Measurements from ENCODE around the gene OR7D2. TPM values are rescaled to one million over a fixed set of nuclear protein-coding genes. Genes with fewer than 3 reads are reported as not detected.
"Not testable (repeated sequence)": the region's sequence is repeated elsewhere in the genome, so short reads cannot be mapped to it uniquely, and the experiment has no call there.

OR7D2 gene
- total RNA-seq, 1 donor from 2014 or later: 0.44 TPM

DNA sequence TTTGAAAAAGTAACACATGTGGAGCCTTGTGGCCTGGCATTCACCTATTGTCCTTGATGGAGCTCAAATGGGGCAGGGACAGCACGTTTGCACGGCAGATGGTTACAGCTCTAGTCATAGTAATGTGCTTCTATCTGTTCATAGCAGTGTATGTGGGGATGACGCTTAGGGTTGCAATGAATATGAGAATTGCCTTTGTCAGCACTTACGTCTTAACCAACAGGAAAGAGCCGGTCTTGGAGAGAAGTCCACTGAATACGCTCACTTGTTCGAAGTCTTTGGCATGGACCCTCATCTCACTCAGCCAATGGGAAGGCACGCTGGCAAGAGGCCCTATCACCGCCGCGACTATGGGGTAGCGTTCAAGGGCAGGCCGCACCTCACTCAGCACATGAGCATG lies 18.9 kb upstream of the OR7D2 start:
- Mint-ChIP-seq H3K36me3 (ENCODE audit: low read depth) (peaks cover 93% of the 10 kb centered on the region), H3K4me1 (ENCODE audit: low read depth) (no peaks in the 10 kb centered on the region), H3K27ac (no peak overlapping the region), H3K4me3 (no peak overlapping the region), H3K9me3 (peaks cover 62% of the 10 kb centered on the region), H3K27me3 (ENCODE audit: insufficient read depth) (no peaks in the 10 kb centered on the region)
- intact Hi-C loops (cut with micrococcal nuclease): no loop called here
- DNase-seq (ENCODE audit: low spot score): no peak

GRCh38 chr19:9161427-9161826 lies 17.4 kb upstream of the OR7D2 start:
- intact Hi-C loops (cut with micrococcal nuclease): no loop called here
- H3K4me3 Mint-ChIP-seq: no peak overlapping the region
- peaks cover 86% of the 10 kb centered on the region for H3K36me3 Mint-ChIP-seq (ENCODE audit: low read depth)
- no peaks in the 10 kb centered on the region for H3K4me1 Mint-ChIP-seq (ENCODE audit: low read depth)
- no peaks in the 10 kb centered on the region for H3K27me3 Mint-ChIP-seq (ENCODE audit: insufficient read depth)
- H3K27ac Mint-ChIP-seq: no peak overlapping the region
- no peak for DNase-seq (ENCODE audit: low spot score)
- H3K9me3 Mint-ChIP-seq: peaks cover 50% of the 10 kb centered on the region

GRCh38 chr19:9165261-9165660 lies 13.5 kb upstream of the OR7D2 start:
- Mint-ChIP-seq H3K4me3 (no peak overlapping the region), H3K9me3 (peaks cover 37% of the 10 kb centered on the region), H3K36me3 (ENCODE audit: low read depth) (peaks cover 53% of the 10 kb centered on the region), H3K27me3 (ENCODE audit: insufficient read depth) (no peaks in the 10 kb centered on the region), H3K4me1 (ENCODE audit: low read depth) (no peaks in the 10 kb centered on the region), H3K27ac (no peak overlapping the region)
- intact Hi-C loops (cut with micrococcal nuclease): no loop called here
- no peak for DNase-seq (ENCODE audit: low spot score)

- intact Hi-C loops (cut with micrococcal nuclease): no loop called here
- DNase-seq (ENCODE audit: low spot score): no peak
- no peaks in the 10 kb centered on the region for H3K27me3 Mint-ChIP-seq (ENCODE audit: insufficient read depth)
These were observed 11.9 kb upstream of the OR7D2 start for GRCh38 chr19:9166846-9167245.

DNA sequence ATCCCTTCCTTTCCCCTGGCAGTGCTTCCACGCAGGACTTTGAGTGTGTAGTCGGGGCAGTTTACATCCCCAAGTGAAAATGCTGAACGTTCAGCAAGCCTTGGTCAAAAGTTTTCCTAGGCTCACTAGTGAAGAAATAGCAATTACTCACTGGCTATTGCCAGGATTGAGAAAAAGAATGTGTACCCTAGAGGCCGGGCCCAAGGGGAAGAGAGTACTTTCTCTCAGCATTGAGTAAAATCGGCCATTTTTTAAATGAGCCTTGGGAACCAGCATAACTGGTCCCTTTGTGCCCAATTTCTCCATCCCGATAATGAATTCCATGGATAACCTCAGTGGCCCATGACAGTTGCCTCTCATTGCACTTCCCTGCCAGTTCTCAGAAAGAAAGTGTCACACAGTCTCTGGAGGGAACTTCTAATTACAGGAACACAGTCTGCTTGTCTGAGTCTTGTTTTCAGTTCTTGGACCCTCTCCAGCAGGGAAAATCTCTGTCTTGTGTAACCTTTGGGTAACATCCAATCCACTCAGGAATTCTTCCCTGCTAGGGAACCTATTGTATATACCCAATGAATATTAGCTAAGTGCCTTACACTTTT lies 7.3 kb upstream of the OR7D2 start:
- Mint-ChIP-seq H3K27ac (no peak overlapping the region), H3K36me3 (ENCODE audit: low read depth) (peaks cover 12% of the 10 kb centered on the region), H3K27me3 (ENCODE audit: insufficient read depth) (no peaks in the 10 kb centered on the region), H3K4me1 (ENCODE audit: low read depth) (no peaks in the 10 kb centered on the region), H3K9me3 (peaks cover 8% of the 10 kb centered on the region), H3K4me3 (no peak overlapping the region)
- no peak for DNase-seq (ENCODE audit: low spot score)
- intact Hi-C loops (cut with micrococcal nuclease): no loop called here

More at GRCh38 chr19:9166846-9167245, 11.9 kb upstream of the OR7D2 start:
- no peak overlapping the region for H3K27ac Mint-ChIP-seq
- H3K9me3 Mint-ChIP-seq: peaks cover 21% of the 10 kb centered on the region
- H3K36me3 Mint-ChIP-seq (ENCODE audit: low read depth): peaks cover 37% of the 10 kb centered on the region
- no peak overlapping the region for H3K4me3 Mint-ChIP-seq
- no peaks in the 10 kb centered on the region for H3K4me1 Mint-ChIP-seq (ENCODE audit: low read depth)

DNA sequence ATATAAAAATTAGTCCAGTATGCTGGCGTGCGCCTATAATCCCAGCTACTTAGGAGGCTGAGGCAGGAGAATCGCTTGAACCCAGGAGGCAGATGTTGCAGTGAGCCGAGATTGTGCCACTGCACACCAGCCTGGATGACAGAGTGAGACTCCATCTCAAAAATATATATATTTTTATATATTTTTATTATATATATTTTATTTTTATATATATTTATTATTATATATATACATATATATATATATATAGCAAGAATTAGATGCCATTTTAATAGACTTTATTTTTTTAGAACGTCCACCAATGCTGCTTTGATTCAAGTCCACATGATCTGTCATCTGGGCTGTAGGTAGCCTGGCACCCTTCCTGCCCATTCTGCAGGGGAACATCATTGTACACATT lies 3.5 kb upstream of the OR7D2 start:
- Mint-ChIP-seq H3K9me3 (peaks cover 15% of the 10 kb centered on the region), H3K4me1 (ENCODE audit: low read depth) (no peaks in the 10 kb centered on the region), H3K27me3 (ENCODE audit: insufficient read depth) (no peaks in the 10 kb centered on the region), H3K36me3 (ENCODE audit: low read depth) (peaks cover 8% of the 10 kb centered on the region), H3K4me3 (no peak overlapping the region), H3K27ac (no peak overlapping the region)
- DNase-seq (ENCODE audit: low spot score): no peak
- intact Hi-C loops (cut with micrococcal nuclease): no loop called here

DNA sequence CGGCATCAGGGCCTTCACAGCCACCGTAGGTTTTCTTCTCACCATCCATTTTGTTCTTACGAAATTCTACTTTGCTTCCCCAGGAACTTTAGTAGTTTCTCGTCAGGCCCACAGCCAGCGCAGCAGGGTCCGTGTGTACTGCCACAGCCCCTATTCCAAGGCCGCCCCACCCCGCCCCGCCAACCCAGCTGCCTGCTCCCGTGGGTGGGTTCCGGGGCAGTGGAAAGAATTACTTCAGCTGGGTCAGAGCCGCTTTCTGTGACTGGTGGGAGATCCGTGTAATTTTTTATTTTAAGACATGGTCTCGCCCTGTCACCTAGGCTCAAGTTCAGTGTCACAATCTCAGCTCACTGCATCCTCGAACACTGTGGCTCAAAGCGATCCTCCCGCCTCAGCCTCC lies 4.2 kb downstream of the OR7D2 start:
- Mint-ChIP-seq H3K4me1 (ENCODE audit: low read depth) (no peaks in the 10 kb centered on the region), H3K36me3 (ENCODE audit: low read depth) (peaks cover 3% of the 10 kb centered on the region), H3K9me3 (peaks cover 19% of the 10 kb centered on the region), H3K27ac (no peak overlapping the region), H3K27me3 (ENCODE audit: insufficient read depth) (no peaks in the 10 kb centered on the region), H3K4me3 (no peak overlapping the region)
- intact Hi-C loops (cut with micrococcal nuclease): no loop called here
- DNase-seq (ENCODE audit: low spot score): no peak

- H3K9me3 Mint-ChIP-seq: peaks cover 50% of the 10 kb centered on the region
These were observed 8.4 kb downstream of the OR7D2 start for GRCh38 chr19:9187191-9187590.

DNA sequence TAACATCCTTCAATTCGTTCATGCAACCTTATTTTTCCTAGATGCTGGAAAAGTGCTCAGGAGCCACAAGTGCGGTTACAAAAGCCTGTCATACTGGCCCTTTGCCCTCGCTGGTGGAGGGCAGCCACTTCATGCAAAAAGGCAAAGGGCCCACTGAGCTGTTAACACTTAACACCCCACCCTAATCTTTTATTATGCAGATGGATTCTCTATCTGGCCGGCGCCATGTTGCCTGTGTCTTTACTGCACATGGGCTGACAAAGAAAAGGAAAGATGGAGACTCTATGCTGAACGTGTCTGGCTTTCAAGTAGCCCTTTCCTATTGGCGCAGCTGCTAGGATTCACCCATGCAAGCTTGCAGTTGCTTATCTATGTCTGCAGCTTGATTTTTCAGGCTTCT lies 10.8 kb downstream of the OR7D2 start:
- intact Hi-C loops (cut with micrococcal nuclease): no loop called here
- Mint-ChIP-seq H3K4me1 (ENCODE audit: low read depth) (no peaks in the 10 kb centered on the region), H3K27me3 (ENCODE audit: insufficient read depth) (no peaks in the 10 kb centered on the region), H3K27ac (no peak overlapping the region), H3K9me3 (peaks cover 63% of the 10 kb centered on the region), H3K4me3 (no peak overlapping the region), H3K36me3 (ENCODE audit: low read depth) (peaks cover 2% of the 10 kb centered on the region)
- no peak for DNase-seq (ENCODE audit: low spot score)

More at GRCh38 chr19:9187191-9187590, 8.4 kb downstream of the OR7D2 start:
- no peaks in the 10 kb centered on the region for H3K4me1 Mint-ChIP-seq (ENCODE audit: low read depth)
- intact Hi-C loops (cut with micrococcal nuclease): no loop called here
- no peaks in the 10 kb centered on the region for H3K27me3 Mint-ChIP-seq (ENCODE audit: insufficient read depth)
- no peak overlapping the region for H3K4me3 Mint-ChIP-seq
- no peak for DNase-seq (ENCODE audit: low spot score)
- peaks cover 2% of the 10 kb centered on the region for H3K36me3 Mint-ChIP-seq (ENCODE audit: low read depth)
- H3K27ac Mint-ChIP-seq: no peak overlapping the region

- H3K27ac Mint-ChIP-seq; H3K36me3 Mint-ChIP-seq (ENCODE audit: low read depth); H3K4me3 Mint-ChIP-seq; intact Hi-C loops (cut with micrococcal nuclease); H3K4me1 Mint-ChIP-seq (ENCODE audit: low read depth); DNase-seq (ENCODE audit: low spot score); H3K27me3 Mint-ChIP-seq (ENCODE audit: insufficient read depth): not testable (repeated sequence)
- H3K9me3 Mint-ChIP-seq: peaks cover 16% of the 10 kb centered on the region
These were observed 19.3 kb downstream of the OR7D2 start for GRCh38 chr19:9198044-9198443.

- peak; percentile 52 for DNase-seq (ENCODE audit: low spot score)
- Mint-ChIP-seq H3K27ac (no peak overlapping the region), H3K4me1 (ENCODE audit: low read depth) (peaks cover 6% of the 10 kb centered on the region), H3K4me3 (peak overlapping the region; percentile 37), H3K27me3 (ENCODE audit: insufficient read depth) (no peaks in the 10 kb centered on the region), H3K9me3 (peaks cover 4% of the 10 kb centered on the region), H3K36me3 (ENCODE audit: low read depth) (no peaks in the 10 kb centered on the region)
- intact Hi-C loops (cut with micrococcal nuclease): loop anchor here (1.0 to 10.0 kb wide), 6 partner anchors 69 to 591 kb away; partner anchors contain the start of gene ZNF561
These were observed 26.8 kb downstream of the OR7D2 start for GRCh38 chr19:9205501-9206113.

DNA sequence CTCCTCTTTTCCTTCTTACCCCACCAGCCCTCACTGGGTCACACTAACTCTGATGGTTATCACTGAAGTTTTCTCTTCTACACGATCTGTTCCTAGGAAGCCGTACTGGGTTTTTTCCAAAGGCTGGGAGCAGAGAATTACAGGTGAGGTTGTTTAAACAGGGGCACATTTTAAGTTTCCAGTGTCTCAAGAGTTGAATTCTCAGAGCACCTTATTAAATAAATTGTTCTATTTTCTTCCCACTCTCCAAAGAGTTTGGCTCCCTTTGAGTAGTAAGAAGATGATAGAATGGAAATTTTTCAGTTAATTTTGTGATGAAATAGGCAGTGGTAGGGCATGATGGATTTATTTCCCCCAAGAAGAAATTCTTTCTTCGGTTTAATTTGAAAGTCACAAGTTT lies 40.7 kb downstream of the OR7D2 start, which contains the start of gene OR7D4:
TSS of gene OR7D4 (minus strand) at position 101 of the 400 bp plus-strand sequence. CDS start 4,752 bp downstream, outside the sequence.
- no peak within 1 kb of the TSS for H3K4me3 Mint-ChIP-seq
- H3K36me3 Mint-ChIP-seq (ENCODE audit: low read depth): no peaks in the 10 kb centered on the region
- intact Hi-C loops (cut with micrococcal nuclease): no loop called here
- peaks cover 37% of the 10 kb centered on the region for H3K9me3 Mint-ChIP-seq
- H3K27ac Mint-ChIP-seq: no peak within 1 kb of the TSS
- DNase-seq (ENCODE audit: low spot score): no peak
- H3K4me1 Mint-ChIP-seq (ENCODE audit: low read depth): no peaks in the 10 kb centered on the region
- no peaks in the 10 kb centered on the region for H3K27me3 Mint-ChIP-seq (ENCODE audit: insufficient read depth)
